Thoracic aorta (tissue), 2 donors: ENCODE results near the gene C1QTNF6. TPM values are rescaled to one million over a fixed set of nuclear protein-coding genes. Genes with fewer than 3 reads are reported as not detected.
"Not testable (repeated sequence)": the region's sequence is repeated elsewhere in the genome, so short reads cannot be mapped to it uniquely, and the experiment has no call there.

Experiments
- ATAC-seq: fragments of 150-250 bp; one replicate; pipeline ENCODE4 v1.8.0; 2017; ENCODE audit warnings: low read depth; ENCODE audit not compliant: insufficient number of reproducible peaks, low FRiP score
- DNase-seq: peaks from one replicate; pipeline ENCODE4 v3.0.0-alpha.2; 2020; ENCODE audit warnings: low spot score
- H3K27ac ChIP-seq, 2 donors: fragments of 200-600 bp; sonication (generic); 1 replicate in 1 of 2; 2 replicates in 1 of 2; pipeline ENCODE4 v1.5.1; 2016; ENCODE audit warnings: mild to moderate bottlenecking in 2 of 2, moderate library complexity in 2 of 2
- H3K27me3 ChIP-seq: fragments of 200-600 bp; sonication (generic); replicated peaks from 2 replicates; pipeline ENCODE4 v1.6.0; 2016; ENCODE audit warnings: mild to moderate bottlenecking; ENCODE audit not compliant: insufficient read depth
- H3K36me3 ChIP-seq: fragments of 200-600 bp; sonication (generic); one replicate; pipeline ENCODE4 v1.5.1; 2016
- H3K4me1 ChIP-seq, 2 donors: fragments of 200-600 bp; sonication (generic); 1 replicate in 1 of 2; 2 replicates in 1 of 2; pipeline versions ENCODE4 v1.5.1 to v1.6.0; 2016; ENCODE audit warnings: low read depth in 2 of 2, mild to moderate bottlenecking in 1 of 2; ENCODE audit not compliant: control insufficient read depth in 1 of 2
- H3K4me3 ChIP-seq: fragments of 200-600 bp; sonication (generic); 2 replicates; pipeline ENCODE4 v1.5.1; 2016; ENCODE audit warnings: mild to moderate bottlenecking
- H3K9me3 ChIP-seq: fragments of 200-600 bp; sonication (generic); 2 replicates; pipeline ENCODE4 v1.5.1; 2016
- total RNA-seq, 2 donors: library from RNA; depleted of rRNA; stranded (reverse); fragments of >200 nt; gene quantifications; one replicate each; pipeline versions ENCODE4 v1.1.0 to v1.2.3, GENCODE V29; 2016
- TF ChIP-seq, protein P1 (sequence below): fragments of 200-600 bp; sonication (generic); IDR thresholded peaks from one replicate; pipeline ENCODE4 v1.5.1; 2019; ENCODE audit warnings: antibody characterized with exemption

The C1QTNF6 gene
- 1 to 10 TPM; 1.9 to 2.1 TPM for total RNA-seq

GRCh38 chr22:37187891-37188761, at the start of gene C1QTNF6:
Gene C1QTNF6, minus strand, starts transcription at chr22:37188247. Its CDS starts 34 bp downstream, at chr22:37188213.
- Histone ChIP-seq H3K36me3 (no peaks in the 10 kb centered on the region), H3K4me1 (peaks cover 24 to 29% of the 10 kb centered on the region in 2 donors), H3K9me3 (no peaks in the 10 kb centered on the region), H3K27ac (peak within 1 kb of the TSS; percentile 52 to 82), H3K4me3 (peak within 1 kb of the TSS; percentile 67), H3K27me3 (no peaks in the 10 kb centered on the region)
- DNase-seq (no peak), ATAC-seq (no peak)
- TF ChIP-seq, protein P1, sequence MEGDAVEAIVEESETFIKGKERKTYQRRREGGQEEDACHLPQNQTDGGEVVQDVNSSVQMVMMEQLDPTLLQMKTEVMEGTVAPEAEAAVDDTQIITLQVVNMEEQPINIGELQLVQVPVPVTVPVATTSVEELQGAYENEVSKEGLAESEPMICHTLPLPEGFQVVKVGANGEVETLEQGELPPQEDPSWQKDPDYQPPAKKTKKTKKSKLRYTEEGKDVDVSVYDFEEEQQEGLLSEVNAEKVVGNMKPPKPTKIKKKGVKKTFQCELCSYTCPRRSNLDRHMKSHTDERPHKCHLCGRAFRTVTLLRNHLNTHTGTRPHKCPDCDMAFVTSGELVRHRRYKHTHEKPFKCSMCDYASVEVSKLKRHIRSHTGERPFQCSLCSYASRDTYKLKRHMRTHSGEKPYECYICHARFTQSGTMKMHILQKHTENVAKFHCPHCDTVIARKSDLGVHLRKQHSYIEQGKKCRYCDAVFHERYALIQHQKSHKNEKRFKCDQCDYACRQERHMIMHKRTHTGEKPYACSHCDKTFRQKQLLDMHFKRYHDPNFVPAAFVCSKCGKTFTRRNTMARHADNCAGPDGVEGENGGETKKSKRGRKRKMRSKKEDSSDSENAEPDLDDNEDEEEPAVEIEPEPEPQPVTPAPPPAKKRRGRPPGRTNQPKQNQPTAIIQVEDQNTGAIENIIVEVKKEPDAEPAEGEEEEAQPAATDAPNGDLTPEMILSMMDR = no peak

DNA sequence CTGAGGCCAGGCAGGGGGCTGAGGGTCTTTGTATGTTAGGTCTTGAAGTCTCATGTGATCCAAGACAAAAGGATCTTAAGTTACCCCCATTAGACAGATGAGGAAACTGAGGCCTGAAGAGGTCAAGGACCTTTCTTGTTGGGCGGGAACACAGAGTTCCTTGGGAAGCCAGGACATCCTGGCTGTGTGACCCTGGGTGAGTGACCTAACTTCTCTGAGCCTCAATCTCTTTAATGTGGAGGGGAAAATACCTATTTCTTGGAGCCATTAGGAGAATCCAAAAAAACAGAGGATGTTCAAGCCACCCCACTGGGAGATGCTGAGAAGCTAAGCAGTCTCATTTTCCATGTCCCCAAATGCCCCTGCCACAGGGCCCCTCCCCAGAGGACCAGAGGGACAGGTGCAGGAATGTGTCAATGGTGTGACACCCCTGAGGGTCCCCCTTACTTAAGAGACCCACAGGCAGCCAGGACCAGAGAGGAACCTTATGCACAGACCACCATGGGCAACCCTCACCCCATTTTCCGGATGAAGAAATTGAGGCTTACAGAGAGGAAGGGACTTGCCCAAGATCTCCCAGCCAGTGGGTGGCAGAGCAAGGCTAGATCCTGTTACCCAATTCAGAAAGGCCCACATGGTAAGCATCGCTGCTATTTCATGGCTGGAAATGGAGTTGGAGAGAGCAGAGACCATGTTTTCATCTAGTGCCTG, 48.0 kb upstream of the C1QTNF6 start:
- TF ChIP-seq, protein P1 = no peak
- no peaks in the 10 kb centered on the region for H3K27me3 ChIP-seq
- no peaks in the 10 kb centered on the region for H3K4me1 ChIP-seq
- no peaks in the 10 kb centered on the region for H3K36me3 ChIP-seq
- H3K4me3 ChIP-seq = no peak overlapping the region
- DNase-seq (no peak), ATAC-seq (no peak)
- H3K9me3 ChIP-seq = no peaks in the 10 kb centered on the region
- H3K27ac ChIP-seq = no peak overlapping the region

DNA sequence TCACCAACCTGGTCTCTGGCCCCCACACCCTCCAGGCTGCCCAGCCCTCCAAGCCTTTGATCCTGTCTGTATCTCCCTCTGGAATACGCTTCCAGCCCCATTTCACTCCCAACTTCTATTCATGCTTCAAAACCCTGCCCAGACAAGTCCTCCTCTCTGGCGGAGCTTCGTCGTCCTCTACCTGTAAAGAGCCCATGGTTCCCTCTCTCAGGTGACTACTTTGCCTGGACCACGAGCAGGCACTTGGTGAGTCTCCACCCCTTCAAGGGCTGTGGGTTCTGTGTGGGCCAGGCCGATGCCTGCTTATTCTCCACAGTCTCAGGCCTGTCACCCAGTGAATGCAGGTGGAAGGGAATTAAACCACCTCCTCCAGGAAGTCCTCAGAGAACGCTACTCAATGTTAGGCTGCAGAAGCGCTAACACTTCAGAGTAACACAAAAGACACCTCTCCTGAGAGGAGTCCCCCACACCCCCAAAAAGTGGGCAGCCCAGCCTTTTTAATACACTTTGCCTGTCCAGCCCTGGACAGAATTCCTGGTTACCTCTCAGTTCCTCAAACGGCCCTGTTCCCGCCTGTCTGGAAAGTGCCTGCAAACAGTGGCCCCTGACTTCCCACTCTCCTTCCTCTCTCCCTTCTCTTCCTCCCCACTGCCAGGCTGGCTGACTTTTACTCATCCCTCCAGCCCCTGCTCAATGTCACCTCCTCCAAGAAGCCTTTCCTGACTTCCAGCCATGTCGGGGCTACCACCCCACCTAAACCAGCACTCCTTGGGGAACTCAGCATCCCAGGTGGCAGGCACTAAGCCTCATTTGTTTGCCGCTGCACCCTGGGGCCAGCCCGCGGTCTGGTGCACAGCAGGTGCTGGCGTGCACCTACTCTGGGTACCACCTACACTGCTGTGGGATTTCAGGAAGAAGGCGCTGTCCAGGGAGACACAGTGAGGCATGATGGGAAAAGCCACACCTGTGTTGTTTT, 47.0 kb upstream of the C1QTNF6 start:
- Histone ChIP-seq H3K4me1 (no peaks in the 10 kb centered on the region), H3K9me3 (no peaks in the 10 kb centered on the region), H3K27me3 (no peaks in the 10 kb centered on the region), H3K27ac (no peak overlapping the region), H3K4me3 (no peak overlapping the region), H3K36me3 (no peaks in the 10 kb centered on the region)
- no peak for ATAC-seq
- no peak for DNase-seq
- TF ChIP-seq, protein P1 = no peak

GRCh38 chr22:37233751-37234631, 45.9 kb upstream of the C1QTNF6 start:
- TF ChIP-seq, protein P1 = no peak
- no peak overlapping the region for H3K4me3 ChIP-seq
- no peaks in the 10 kb centered on the region for H3K9me3 ChIP-seq
- no peak overlapping the region for H3K27ac ChIP-seq
- H3K4me1 ChIP-seq = peaks cover 2 to 4% of the 10 kb centered on the region in 2 donors
- no peak for DNase-seq
- no peaks in the 10 kb centered on the region for H3K27me3 ChIP-seq
- no peaks in the 10 kb centered on the region for H3K36me3 ChIP-seq
- no peak for ATAC-seq

DNA sequence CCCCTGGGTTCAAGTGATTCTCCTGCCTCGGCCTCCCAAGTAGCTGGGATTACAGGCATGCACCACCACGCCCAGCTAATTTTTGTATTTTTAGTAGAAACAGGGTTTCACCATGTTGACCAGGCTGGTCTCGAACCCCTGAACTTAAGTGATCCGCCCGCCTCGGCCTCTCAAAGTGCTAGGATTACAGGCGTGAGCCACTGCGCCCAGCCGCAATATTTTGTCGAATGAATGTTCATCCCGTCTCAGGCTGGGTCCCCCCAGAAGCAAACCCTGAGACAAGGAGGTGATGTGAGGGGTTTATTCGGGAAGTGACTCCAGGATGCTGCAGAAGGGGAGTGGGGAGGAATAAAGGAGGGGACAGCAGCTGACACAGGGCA, 45.3 kb upstream of the C1QTNF6 start:
- H3K27me3 ChIP-seq, H3K9me3 ChIP-seq, H3K36me3 ChIP-seq, DNase-seq, H3K4me3 ChIP-seq, H3K4me1 ChIP-seq, ATAC-seq, H3K27ac ChIP-seq: not testable (repeated sequence)
